HG03354 (cell line): ENCODE results near the gene NSA2.

Experiments used
- ATAC-seq: cut with Tn5 transposase; IDR thresholded peaks from one replicate; pipeline ENCODE4 v1.9.1; 2021; ENCODE audit warnings: mild to moderate bottlenecking; ENCODE audit not compliant: unreplicated experiment, poor library complexity, severe bottlenecking

NSA2 gene

DNA sequence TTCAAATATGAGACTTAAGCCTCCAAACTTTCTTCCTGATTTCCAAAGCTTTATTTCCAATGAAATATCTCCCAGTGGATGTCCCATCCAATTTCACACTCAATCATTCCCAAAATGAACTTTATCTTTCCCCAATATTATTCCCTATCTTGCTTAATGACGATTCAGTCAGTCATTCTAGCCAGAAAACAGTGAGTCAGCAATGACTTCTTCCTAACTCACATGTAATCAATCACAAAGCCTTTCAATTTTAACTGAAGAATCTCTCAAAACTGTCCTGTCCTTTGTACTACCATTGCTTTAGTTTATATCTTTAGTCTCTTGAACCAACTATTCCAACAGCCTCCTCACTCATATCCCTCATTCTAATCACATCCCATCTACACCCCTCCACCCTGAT, 34.9 kb downstream of the NSA2 start:
- ATAC-seq = no peak

DNA sequence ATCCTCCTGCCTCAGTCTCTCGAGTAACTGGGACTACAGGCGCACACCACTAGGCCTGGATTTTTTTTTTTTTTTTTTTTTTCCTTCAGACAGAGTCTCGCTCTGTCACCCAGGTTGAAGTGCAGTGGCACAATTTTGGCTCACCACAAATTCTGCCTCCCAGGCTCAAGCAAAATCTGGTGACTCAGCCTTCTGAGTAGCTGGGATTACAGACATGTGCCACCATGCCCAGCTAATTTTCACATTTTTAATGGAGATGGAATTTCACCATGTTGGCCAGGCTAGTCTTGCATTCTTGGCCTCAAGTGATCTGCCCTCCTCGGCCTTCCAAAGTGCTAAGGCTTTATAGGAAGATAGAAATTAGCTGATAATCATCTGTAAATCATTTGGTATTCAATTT, 43.9 kb downstream of the NSA2 start:
- ATAC-seq = no peak

DNA sequence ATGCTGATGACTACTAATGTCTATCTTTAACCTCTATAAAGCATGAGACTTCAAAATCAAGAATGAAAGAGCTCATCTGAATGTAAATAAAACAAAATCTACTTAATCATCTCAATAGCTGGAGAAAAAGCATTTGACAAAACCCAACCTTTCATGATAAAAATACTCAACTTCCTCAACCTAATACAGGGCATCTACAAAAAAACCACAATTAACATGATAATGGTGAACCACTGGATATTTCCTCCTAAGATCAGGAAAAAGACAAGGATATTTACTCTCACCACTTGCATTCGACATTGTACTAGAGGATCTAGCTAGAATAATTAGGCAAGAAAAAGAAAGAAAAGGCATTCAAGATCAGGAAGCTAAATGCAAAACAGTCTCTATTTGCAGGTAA, 49.8 kb downstream of the NSA2 start:
- no peak for ATAC-seq

DNA sequence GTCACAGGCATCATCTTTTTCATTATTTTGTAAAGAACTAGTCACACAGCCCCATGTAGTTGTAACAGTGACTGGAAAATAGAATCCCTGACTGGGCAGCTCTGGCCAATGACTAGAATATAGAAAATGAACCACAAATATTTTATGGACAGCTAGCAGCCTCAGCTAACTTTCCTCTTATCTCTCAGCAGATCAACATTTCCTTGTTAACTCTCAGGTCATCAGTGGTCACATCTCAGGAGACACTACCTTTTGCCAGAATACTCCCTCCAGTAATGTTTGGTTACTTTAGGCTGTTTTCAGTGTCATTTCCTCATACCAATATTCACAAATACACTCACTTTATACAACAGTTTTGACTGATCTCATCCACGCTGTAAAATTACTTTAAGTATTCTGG, 55.2 kb downstream of the NSA2 start:
- ATAC-seq = no peak

DNA sequence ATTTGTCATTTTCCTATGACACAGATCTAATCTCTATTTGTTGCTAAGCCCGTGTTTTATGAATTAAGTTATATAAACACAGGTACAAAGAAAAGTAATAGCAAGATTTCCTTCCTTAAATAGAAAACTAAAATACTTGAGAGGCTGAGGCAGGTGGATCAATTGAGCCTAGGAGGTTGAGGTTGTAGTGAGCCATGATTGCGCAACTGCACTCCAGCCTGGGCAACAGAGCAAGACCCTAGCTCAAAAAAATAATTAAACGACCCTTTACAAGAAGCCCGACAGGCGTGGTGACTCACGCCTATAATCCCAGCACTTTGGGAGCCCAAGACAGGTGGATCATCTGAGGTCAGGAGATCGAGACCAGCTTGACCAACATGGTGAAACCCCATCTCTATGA, 62.4 kb downstream of the NSA2 start:
- no peak for ATAC-seq
